ENCODE measurements around the gene CLRN1.

DNA sequence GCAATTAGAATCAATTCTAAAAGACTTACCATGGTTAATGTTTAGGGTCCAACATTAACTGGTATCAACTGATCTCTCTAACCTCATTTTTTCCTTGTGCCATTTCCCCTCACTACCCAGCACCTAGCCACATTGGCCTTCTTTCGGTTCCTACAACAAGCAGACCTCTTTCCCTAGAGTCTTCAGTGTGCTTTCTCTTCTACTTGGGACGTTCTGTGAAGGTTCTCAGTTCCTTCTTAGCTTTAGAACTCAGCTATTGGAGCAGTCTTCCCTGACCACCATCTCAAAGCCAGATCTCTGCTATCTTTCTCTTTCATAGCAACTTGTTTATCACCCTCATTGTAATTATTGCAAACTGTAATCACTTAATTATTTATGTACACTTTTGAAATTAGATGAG lies 35.8 kb downstream of the CLRN1 start:
- TF ChIP-seq CTCF (conservative IDR thresholded peaks at IDR 0.05) (no peak), EZH2 (IDR thresholded peaks at IDR 0.05; ENCODE audit: low read depth) (no peak)

Data from PC-9 (cell line).